A673 (cell line): Measurements from ENCODE around the gene AR. TPM values are rescaled to one million over a fixed set of nuclear protein-coding genes. Genes with fewer than 3 reads are reported as not detected.
"Not testable (repeated sequence)": the region's sequence is repeated elsewhere in the genome, so short reads cannot be mapped to it uniquely, and the experiment has no call there.

ENCODE experiments used
- BruUV-seq: library from RNA; stranded (reverse); fragments of 400-500 nt; replicated peaks from 2 replicates; lab custom pipeline; 2021; lab: Mats Ljungman, UMichigan
- CTCF ChIA-PET: fragments of 300-600 bp; sonication (Branson Sonifier 250); formaldehyde crosslinking; loops from one replicate; lab custom pipeline; 2022; ENCODE audit warnings: antibody characterized with exemption; lab: Charles Lee
- POLR2A ChIA-PET: fragments of 300-600 bp; sonication (Branson Sonifier 250); formaldehyde crosslinking; loops from one replicate; lab custom pipeline; 2022; ENCODE audit warnings: antibody characterized with exemption; ENCODE audit not compliant: low non-redundant PET; lab: Charles Lee
- DNase-seq: peaks from one replicate; pipeline ENCODE4 v3.0.0-alpha.2; 2015; ENCODE audit warnings: low spot score
- H3K27ac ChIP-seq: fragments of 200-600 bp; sonication (generic); 2 replicates; pipeline ENCODE4 v1.5.1; 2016; ENCODE audit warnings: mixed run types, low read depth, mild to moderate bottlenecking, mixed read lengths, antibody characterized with exemption, low read length; ENCODE audit not compliant: poor library complexity, severe bottlenecking
- H3K27me3 ChIP-seq: fragments of 200-600 bp; sonication (generic); replicated peaks from 2 replicates; pipeline ENCODE4 v1.6.1; 2017; ENCODE audit warnings: mixed run types, low read depth, mild to moderate bottlenecking, mixed read lengths, antibody characterized with exemption, low read length; ENCODE audit not compliant: insufficient read depth, poor library complexity
- H3K36me3 ChIP-seq: fragments of 200-600 bp; sonication (generic); 2 replicates; pipeline ENCODE4 v1.6.1; 2016; ENCODE audit warnings: mixed run types, mild to moderate bottlenecking, mixed read lengths, antibody characterized with exemption, low read length; ENCODE audit not compliant: insufficient read depth, poor library complexity, severe bottlenecking
- H3K4me1 ChIP-seq: fragments of 200-600 bp; sonication (generic); 2 replicates; pipeline ENCODE4 v1.6.1; 2017; ENCODE audit warnings: mixed run types, mild to moderate bottlenecking, mixed read lengths, antibody characterized with exemption, low read length; ENCODE audit not compliant: insufficient read depth, poor library complexity, severe bottlenecking
- H3K4me3 ChIP-seq: fragments of 200-600 bp; sonication (generic); 2 replicates; pipeline ENCODE4 v1.5.1; 2016; ENCODE audit warnings: low read depth, mixed run types, mild to moderate bottlenecking, mixed read lengths, low read length; ENCODE audit not compliant: poor library complexity, severe bottlenecking
- H3K9me3 ChIP-seq: fragments of 200-600 bp; sonication (generic); 2 replicates; pipeline ENCODE4 v1.6.1; 2016; ENCODE audit warnings: mixed run types, low read depth, mild to moderate bottlenecking, mixed read lengths, antibody characterized with exemption, low read length; ENCODE audit not compliant: poor library complexity, severe bottlenecking
- CTCF ChIP-seq: fragments of 300-800, 200-600 bp; sonication (generic); conservative IDR thresholded peaks from 2 replicates; pipeline ENCODE4 v1.5.1; 2017; ENCODE audit warnings: low read depth, mild to moderate bottlenecking, antibody characterized with exemption, low read length, moderate library complexity, mixed read lengths
- EZH2 ChIP-seq: fragments of 200-600 bp; sonication (generic); IDR thresholded peaks from 2 replicates; pipeline ENCODE4 v1.6.1; 2017; ENCODE audit warnings: borderline replicate concordance, low read depth, mild to moderate bottlenecking, mixed read lengths, antibody characterized with exemption, low read length; ENCODE audit not compliant: poor library complexity, severe bottlenecking
- intact Hi-C: fragments of 100-400 bp; cut with micrococcal nuclease; formaldehyde crosslinking; loops from one replicate; pipeline ENCODE4 v1.10.0; 2022; ENCODE audit not compliant: unreplicated experiment
- total RNA-seq: library from RNA; stranded (reverse); gene quantifications from 2 replicates; pipeline ENCODE4 v1.2.3, GENCODE V29; 2021

Gene AR
- total RNA-seq, 1 experiment from 2014 or later: 0.11 TPM

- intact Hi-C loops: no loop called here
- H3K27me3 ChIP-seq: no peaks in the 10 kb centered on the region
- H3K36me3 ChIP-seq: no peaks in the 10 kb centered on the region
- ChIA-PET CTCF (no interaction called here), POLR2A (no interaction called here)
- no peak for DNase-seq
- H3K4me1 ChIP-seq: no peaks in the 10 kb centered on the region
- H3K4me3 ChIP-seq: no peak overlapping the region
- BruUV-seq: no TSS peak
- peaks cover 2% of the 10 kb centered on the region for H3K9me3 ChIP-seq
- TF ChIP-seq EZH2: no peak
- TF ChIP-seq CTCF: no peak
- no peak overlapping the region for H3K27ac ChIP-seq
Measured at GRCh38 chrX:67652543-67652942, 108.7 kb downstream of the AR start.

DNA sequence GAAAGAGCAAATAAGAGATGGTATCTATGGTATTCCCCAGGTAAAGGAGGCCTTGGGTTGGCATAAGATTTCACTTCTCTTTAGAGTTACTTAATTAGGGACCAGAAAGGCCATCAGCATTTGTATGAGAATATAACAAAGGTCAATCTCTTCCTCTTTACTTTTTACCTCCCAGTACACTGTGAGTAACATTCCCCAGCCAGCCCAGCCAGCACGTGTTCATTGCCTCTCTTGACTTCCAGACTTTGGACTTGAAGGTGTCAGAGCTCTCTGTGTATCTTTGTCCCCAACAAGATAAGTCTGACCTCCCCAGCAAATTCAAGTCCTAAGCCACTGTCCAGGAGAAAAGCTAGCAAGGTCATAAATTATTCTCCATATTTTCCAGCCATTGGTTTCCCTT is 110.5 kb downstream of the AR start:
- no peak for TF ChIP-seq CTCF
- TF ChIP-seq EZH2: no peak
- ChIA-PET CTCF (no interaction called here), POLR2A (no interaction called here)
- intact Hi-C loops: no loop called here
- Histone ChIP-seq H3K4me1 (no peaks in the 10 kb centered on the region), H3K4me3 (no peak overlapping the region), H3K27me3 (no peaks in the 10 kb centered on the region), H3K9me3 (no peaks in the 10 kb centered on the region), H3K27ac (no peak overlapping the region), H3K36me3 (no peaks in the 10 kb centered on the region)
- DNase-seq: no peak
- BruUV-seq: no TSS peak

GRCh38 chrX:67665583-67665982 is 121.8 kb downstream of the AR start:
- Histone ChIP-seq H3K27me3 (no peaks in the 10 kb centered on the region), H3K9me3 (peaks cover 5% of the 10 kb centered on the region), H3K27ac (no peak overlapping the region), H3K4me1 (no peaks in the 10 kb centered on the region), H3K36me3 (no peaks in the 10 kb centered on the region), H3K4me3 (no peak overlapping the region)
- TF ChIP-seq EZH2 (no peak), CTCF (no peak)
- CTCF ChIA-PET: no interaction called here
- POLR2A ChIA-PET: no interaction called here
- no peak for DNase-seq
- intact Hi-C loops: no loop called here
- BruUV-seq: no TSS peak

DNA sequence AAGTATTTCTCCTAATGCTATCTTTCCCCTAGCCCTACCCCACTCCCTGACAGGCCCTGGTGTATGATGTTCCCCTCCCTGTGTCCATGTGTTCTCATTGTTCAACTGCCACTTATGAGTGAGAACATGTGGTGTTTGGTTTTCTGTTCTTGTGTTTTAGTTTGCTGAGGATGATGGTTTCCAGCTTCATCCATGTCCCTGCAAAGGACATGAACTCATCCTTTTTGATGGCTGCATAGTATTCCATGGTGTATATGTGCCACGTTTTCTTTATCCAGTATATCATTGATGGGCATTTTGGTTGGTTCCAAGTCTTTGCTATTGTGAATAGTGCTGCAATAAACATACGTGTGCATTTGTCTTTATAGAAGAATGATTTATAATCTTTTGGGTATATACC is 126.9 kb downstream of the AR start:
- intact Hi-C loops, CTCF ChIA-PET, H3K4me3 ChIP-seq, DNase-seq, H3K27ac ChIP-seq, H3K27me3 ChIP-seq, H3K4me1 ChIP-seq, H3K36me3 ChIP-seq, POLR2A ChIA-PET, BruUV-seq: not testable (repeated sequence)
- peaks cover 11% of the 10 kb centered on the region for H3K9me3 ChIP-seq
